ENCODE measurements around the gene PTPRN2. TPM values are rescaled to one million over a fixed set of nuclear protein-coding genes. Genes with fewer than 3 reads are reported as not detected.

PTPRN2 gene
- total and polyA plus RNA-seq, 2 of the 8 experiments (the other 6 are each of a cell fraction or from before 2014, with no cell fraction given): 2.6 to 4.5 TPM

- ChIA-PET CTCF (ENCODE audit: partially characterized antibody) (interaction anchor here (1.6 kb wide), 1 partner anchor 16 kb away, joined by 5 read pairs; no protein-coding TSS in a partner anchor), POLR2A (ENCODE audit: partially characterized antibody) (no interaction called here)
- no peaks in the 10 kb centered on the region for H4K20me1 ChIP-seq (replicated peaks in 1 of 2; ENCODE audit: control insufficient read depth in 1 of 2, insufficient read depth in 2 of 2, low read length in 2 of 2)
- FAIRE-seq (no peak), DNase-seq (ENCODE audit: low read depth in 1 of 2, low spot score in 2 of 2) (no peak)
- TF ChIP-seq MAX (IDR thresholded peaks at IDR 0.05) (no peak), SIN3A (conservative IDR thresholded peaks at IDR 0.05 in 1 of 2, IDR thresholded peaks at IDR 0.05 in 1 of 2; ENCODE audit: low read depth in 1 of 2, low read length in 2 of 2) (no peak), NANOG (IDR thresholded peaks at IDR 0.05; ENCODE audit: insufficient read depth, low read depth, low read length, poor library complexity, severe bottlenecking) (no peak), SUZ12 (IDR thresholded peaks at IDR 0.05; ENCODE audit: low read length) (no peak), TBP (IDR thresholded peaks at IDR 0.05; ENCODE audit: low read depth, low read length) (no peak), E2F6 (IDR thresholded peaks at IDR 0.05) (no peak), YY1 (IDR thresholded peaks at IDR 0.05; ENCODE audit: low read depth, low read length) (no peak), KDM4A (IDR thresholded peaks at IDR 0.05; ENCODE audit: low read depth, low read length, severe bottlenecking) (no peak)
- no peak overlapping the region for H2BK12ac ChIP-seq (ENCODE audit: low read depth, low read length)
- no peak overlapping the region for H3K27ac ChIP-seq (ENCODE audit: low read depth, low read length)
- H4K5ac ChIP-seq (ENCODE audit: insufficient read length, low read depth, low read length): no peak overlapping the region
- H2BK120ac ChIP-seq (replicated peaks; ENCODE audit: low read depth, low read length): no peak overlapping the region
- H4K8ac ChIP-seq (ENCODE audit: extremely low read depth, insufficient read depth, low read length): no peak overlapping the region; the same call in 1 of the 2 replicates
- no peak overlapping the region for H2AK5ac ChIP-seq (ENCODE audit: low read depth, low read length)
- H3K36me3 ChIP-seq (ENCODE audit: control insufficient read depth in 2 of 4, insufficient read depth in 4 of 4, low read length in 3 of 4): no peaks in the 10 kb centered on the region
- no peak overlapping the region for H3K9ac ChIP-seq (replicated peaks in 1 of 4; ENCODE audit: extremely low read depth in 1 of 4, low read depth in 3 of 4, low read length in 3 of 4)
- H3K4me1 ChIP-seq (replicated peaks in 1 of 4; ENCODE audit: control insufficient read depth in 3 of 4, insufficient read depth in 4 of 4, low read length in 3 of 4): no peaks in the 10 kb centered on the region
- no peak overlapping the region for H2BK5ac ChIP-seq (ENCODE audit: low read depth, low read length)
- H2BK20ac ChIP-seq (ENCODE audit: low read length): no peak overlapping the region
- H3K4ac ChIP-seq (replicated peaks; ENCODE audit: insufficient read length, low read depth, low read length): no peak overlapping the region
- H3K27me3 ChIP-seq (replicated peaks in 1 of 4; ENCODE audit: control insufficient read depth in 3 of 4, extremely low read depth in 1 of 4, insufficient read depth in 3 of 4, low read length in 3 of 4): no peaks in the 10 kb centered on the region
- H3K4me3 ChIP-seq (ENCODE audit: extremely low read depth in 1 of 4, insufficient read depth in 2 of 4, low read depth in 3 of 4, low read length in 4 of 4): no peak overlapping the region
- H3K56ac ChIP-seq (replicated peaks; ENCODE audit: insufficient read length, low read depth, low read length): no peak overlapping the region
- H3K4me2 ChIP-seq (ENCODE audit: insufficient read depth in 1 of 2, low read depth in 2 of 2, low read length in 2 of 2): no peak overlapping the region
- no peak overlapping the region for H3K14ac ChIP-seq (ENCODE audit: insufficient read length)
- H2AFZ ChIP-seq (ENCODE audit: low read length): no peak overlapping the region
- no peak overlapping the region for H3K18ac ChIP-seq (ENCODE audit: extremely low read depth, low read length)
- 96% methylated on average over 28 of the region's 29 CpGs; no CpG with 5 or more reads in 1 of the 2 experiments for WGBS, 2 experiments (ENCODE audit: extremely low coverage in 1 of 2, insufficient coverage in 1 of 2, insufficient read length in 1 of 2, insufficient replicate concordance in 2 of 2, low coverage in 1 of 2, low lambda C conversion rate in 2 of 2, missing lambda C conversion rate in 1 of 2)
- H3K79me1 ChIP-seq (ENCODE audit: low read depth, low read length): no peaks in the 10 kb centered on the region
- H3K79me2 ChIP-seq (ENCODE audit: control insufficient read depth in 1 of 2, insufficient read depth in 2 of 2, low read length in 2 of 2): no peaks in the 10 kb centered on the region
- H3K23ac ChIP-seq (ENCODE audit: insufficient read length): no peak overlapping the region
- no peaks in the 10 kb centered on the region for H3K23me2 ChIP-seq (ENCODE audit: low read depth, low read length)
- no peaks in the 10 kb centered on the region for H3K9me3 ChIP-seq (ENCODE audit: insufficient read depth in 2 of 2, low read depth in 1 of 2, low read length in 1 of 2)
- no peak overlapping the region for H4K91ac ChIP-seq (replicated peaks; ENCODE audit: insufficient read length, low read length)
- H2BK15ac ChIP-seq (ENCODE audit: low read length): no peak overlapping the region
Measured at GRCh38 chr7:157743781-157744525, 843.7 kb downstream of the PTPRN2 start.

All from H1 (cell line).